ENCODE data around the gene HMGN3.

Gene HMGN3

GRCh38 chr6:79184641-79185040, 49.8 kb downstream of the HMGN3 start:
- no peak for DNase-seq (ENCODE audit: low read depth in 2 of 2)

GRCh38 chr6:79184086-79184485, 50.4 kb downstream of the HMGN3 start:
- no peak for DNase-seq (ENCODE audit: low read depth in 2 of 2)

- no peak for DNase-seq (ENCODE audit: low read depth in 2 of 2)
These were observed 54.4 kb downstream of the HMGN3 start for GRCh38 chr6:79180052-79180451.

GRCh38 chr6:79173378-79173777, 61.1 kb downstream of the HMGN3 start:
- DNase-seq (ENCODE audit: low read depth in 2 of 2) = no peak

DNA sequence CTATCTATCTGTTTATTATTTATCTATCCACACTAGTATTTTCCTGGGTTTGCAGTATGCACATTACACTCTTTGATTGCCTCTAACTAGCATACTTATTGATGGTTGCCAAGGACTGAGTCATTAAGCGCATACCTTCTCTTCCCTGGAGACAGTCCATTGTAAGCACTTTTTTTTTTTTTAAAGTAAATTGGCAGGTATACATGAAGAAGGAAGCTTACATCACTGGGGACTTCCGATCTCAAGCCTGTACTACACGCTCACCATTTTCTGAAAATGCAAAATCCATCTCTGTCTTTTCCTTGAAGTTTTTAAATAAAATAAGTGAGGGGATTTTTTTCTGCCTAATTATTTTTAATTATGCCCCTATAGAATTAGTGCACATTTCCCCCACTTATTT, 63.5 kb downstream of the HMGN3 start:
- DNase-seq (ENCODE audit: low read depth in 2 of 2) = no peak

DNA sequence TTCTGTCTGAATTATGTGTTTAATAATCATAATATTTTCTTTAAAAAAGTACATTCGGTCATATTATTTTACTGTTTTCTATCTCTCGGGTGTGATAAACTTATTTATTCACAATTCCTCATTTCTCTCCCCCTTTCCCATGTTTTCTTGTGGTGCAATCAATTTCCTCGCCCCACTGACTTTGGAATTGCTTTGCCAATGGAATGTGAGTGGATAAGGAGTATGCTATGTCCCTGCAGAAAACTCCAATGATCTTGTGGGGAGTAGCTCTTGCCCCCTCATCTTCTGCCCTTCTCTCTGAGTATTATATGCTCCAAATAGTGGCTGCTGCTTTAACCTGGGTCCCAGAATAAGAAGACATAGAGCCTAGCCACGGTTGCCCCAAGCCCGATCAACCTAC, 64.1 kb downstream of the HMGN3 start:
- DNase-seq (ENCODE audit: low read depth in 2 of 2) = no peak

DNA sequence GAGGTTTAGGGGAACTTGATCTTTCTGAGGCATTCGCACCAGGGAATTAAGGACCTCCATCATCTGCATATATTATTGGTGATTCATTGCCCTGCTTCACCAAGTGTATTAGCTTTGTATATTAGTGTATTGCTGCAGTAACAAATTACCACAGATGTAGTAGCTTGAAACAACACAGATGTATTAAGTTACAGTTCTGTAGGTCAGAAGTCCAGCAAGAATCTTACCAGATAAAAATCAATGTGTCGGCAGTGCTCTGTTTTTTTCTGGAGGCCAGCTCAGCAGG, 65.8 kb downstream of the HMGN3 start:
- no peak for DNase-seq (ENCODE audit: low read depth in 2 of 2)

GRCh38 chr6:79167931-79168694, 66.4 kb downstream of the HMGN3 start:
- DNase-seq (ENCODE audit: low read depth in 2 of 2) = no peak

GRCh38 chr6:79159846-79160245, 74.6 kb downstream of the HMGN3 start:
- DNase-seq (ENCODE audit: low read depth in 2 of 2) = no peak

DNA sequence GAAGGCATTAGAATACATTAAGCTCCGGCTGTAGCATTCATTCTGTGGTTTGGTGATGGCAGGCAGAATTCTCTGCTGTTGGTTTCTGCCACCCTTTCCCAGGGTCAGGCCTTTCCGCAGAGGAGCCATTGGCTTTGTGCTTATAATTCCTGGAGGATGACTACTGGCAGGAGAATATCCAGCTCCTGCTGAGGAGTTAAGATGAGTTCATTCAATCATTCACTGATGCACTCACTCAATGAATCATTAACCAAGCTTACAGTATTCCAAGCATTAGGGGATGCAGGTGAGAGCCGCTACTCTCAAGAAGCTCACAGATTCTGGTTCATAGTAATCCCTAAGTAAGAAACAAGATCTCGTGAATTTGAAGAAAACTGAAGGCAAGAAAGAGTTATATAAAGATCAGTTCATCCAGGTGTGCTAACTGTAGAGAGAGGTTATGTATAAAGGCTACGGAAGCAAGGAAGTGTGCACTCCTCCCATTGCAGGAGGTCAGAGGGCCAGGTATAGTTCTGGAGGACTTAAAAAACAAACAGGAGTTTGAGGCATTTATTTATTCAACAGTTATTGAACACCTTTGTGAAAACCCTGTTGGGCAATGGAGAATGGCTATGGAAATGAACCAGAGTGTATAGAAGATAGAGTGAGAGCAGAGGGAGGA, 75.5 kb downstream of the HMGN3 start:
- no peak for DNase-seq (ENCODE audit: low read depth in 2 of 2)

GRCh38 chr6:79157961-79158644, 76.4 kb downstream of the HMGN3 start:
- DNase-seq (ENCODE audit: low read depth in 2 of 2) = no peak

GRCh38 chr6:79152269-79152737, 82.2 kb downstream of the HMGN3 start:
- no peak for DNase-seq (ENCODE audit: low read depth in 2 of 2)

Measured in activated CD4-positive, alpha-beta T cell treated with anti-CD3 and anti-CD28 coated beads for 24 hours (primary cell).